ENCODE results near the gene CCR3.

Gene CCR3

GRCh38 chr3:46200790-46201189 is 41.5 kb upstream of the CCR3 start:
- Histone ChIP-seq H3K4me2 (ENCODE audit: insufficient read depth, low read length) (no peak overlapping the region), H3K36me3 (ENCODE audit: insufficient read depth, low read length) (no peaks in the 10 kb centered on the region), H3K9ac (ENCODE audit: low read depth, low read length) (no peak overlapping the region), H3K27me3 (ENCODE audit: insufficient read depth, low read length, poor library complexity) (no peaks in the 10 kb centered on the region), H3K4me3 (ENCODE audit: low read depth in 1 of 2, low read length in 2 of 2) (no peak overlapping the region), H3K4me1 (ENCODE audit: insufficient read depth, low read length) (0 out of 2 replicates have a peak, but pooled peaks cover 2% of the 10 kb centered on the region), H3K79me2 (ENCODE audit: insufficient read depth, low read length) (no peaks in the 10 kb centered on the region), H4K20me1 (ENCODE audit: insufficient read depth, low read length) (no peaks in the 10 kb centered on the region), H3K9me3 (ENCODE audit: insufficient read depth, low read length, severe bottlenecking) (no peaks in the 10 kb centered on the region), H2AFZ (ENCODE audit: low read depth, low read length) (no peak overlapping the region), H3K27ac (ENCODE audit: low read length) (no peak overlapping the region)
- DNase-seq (no peak), ATAC-seq (ENCODE audit: insufficient read depth, low read depth) (no peak)
- TF ChIP-seq, protein P1, sequence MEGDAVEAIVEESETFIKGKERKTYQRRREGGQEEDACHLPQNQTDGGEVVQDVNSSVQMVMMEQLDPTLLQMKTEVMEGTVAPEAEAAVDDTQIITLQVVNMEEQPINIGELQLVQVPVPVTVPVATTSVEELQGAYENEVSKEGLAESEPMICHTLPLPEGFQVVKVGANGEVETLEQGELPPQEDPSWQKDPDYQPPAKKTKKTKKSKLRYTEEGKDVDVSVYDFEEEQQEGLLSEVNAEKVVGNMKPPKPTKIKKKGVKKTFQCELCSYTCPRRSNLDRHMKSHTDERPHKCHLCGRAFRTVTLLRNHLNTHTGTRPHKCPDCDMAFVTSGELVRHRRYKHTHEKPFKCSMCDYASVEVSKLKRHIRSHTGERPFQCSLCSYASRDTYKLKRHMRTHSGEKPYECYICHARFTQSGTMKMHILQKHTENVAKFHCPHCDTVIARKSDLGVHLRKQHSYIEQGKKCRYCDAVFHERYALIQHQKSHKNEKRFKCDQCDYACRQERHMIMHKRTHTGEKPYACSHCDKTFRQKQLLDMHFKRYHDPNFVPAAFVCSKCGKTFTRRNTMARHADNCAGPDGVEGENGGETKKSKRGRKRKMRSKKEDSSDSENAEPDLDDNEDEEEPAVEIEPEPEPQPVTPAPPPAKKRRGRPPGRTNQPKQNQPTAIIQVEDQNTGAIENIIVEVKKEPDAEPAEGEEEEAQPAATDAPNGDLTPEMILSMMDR (IDR thresholded peaks at IDR 0.05; ENCODE audit: borderline replicate concordance, extremely low read depth, low read length, poor library complexity, severe bottlenecking): no peak
- no peak for TF ChIP-seq EZH2 (IDR thresholded peaks at IDR 0.05; ENCODE audit: borderline replicate concordance, low read depth, low read length, severe bottlenecking)

DNA sequence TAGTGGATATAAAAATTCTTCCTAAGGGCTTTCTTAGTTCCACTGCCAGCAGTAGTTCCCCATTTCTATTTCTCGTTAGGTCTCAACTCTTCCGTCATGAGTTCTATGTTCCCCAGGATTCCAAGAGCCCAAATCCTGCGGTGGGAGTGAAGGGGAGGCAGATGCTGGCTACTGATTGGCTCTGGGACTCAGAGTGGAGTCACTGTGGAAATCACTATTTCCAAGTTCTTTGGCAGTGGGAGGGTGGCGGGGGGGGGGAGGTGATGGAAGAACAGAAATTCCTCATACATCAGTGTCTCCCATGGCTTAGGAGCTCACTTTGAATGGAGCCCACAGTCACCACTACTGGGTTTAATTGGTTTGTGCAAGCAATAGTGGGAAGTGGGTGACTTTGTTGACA is 39.7 kb upstream of the CCR3 start:
- no peak for TF ChIP-seq EZH2 (IDR thresholded peaks at IDR 0.05; ENCODE audit: borderline replicate concordance, low read depth, low read length, severe bottlenecking)
- TF ChIP-seq, protein P1 (IDR thresholded peaks at IDR 0.05; ENCODE audit: borderline replicate concordance, extremely low read depth, low read length, poor library complexity, severe bottlenecking): no peak
- ATAC-seq (ENCODE audit: insufficient read depth, low read depth): no peak
- Histone ChIP-seq H3K27ac (ENCODE audit: low read length) (no peak overlapping the region), H3K9me3 (ENCODE audit: insufficient read depth, low read length, severe bottlenecking) (no peaks in the 10 kb centered on the region), H3K4me1 (ENCODE audit: insufficient read depth, low read length) (0 out of 2 replicates have a peak, but pooled peaks cover 2% of the 10 kb centered on the region), H3K79me2 (ENCODE audit: insufficient read depth, low read length) (no peaks in the 10 kb centered on the region), H2AFZ (ENCODE audit: low read depth, low read length) (no peak overlapping the region), H3K27me3 (ENCODE audit: insufficient read depth, low read length, poor library complexity) (no peaks in the 10 kb centered on the region), H3K4me3 (ENCODE audit: low read depth in 1 of 2, low read length in 2 of 2) (no peak overlapping the region), H3K9ac (ENCODE audit: low read depth, low read length) (no peak overlapping the region), H4K20me1 (ENCODE audit: insufficient read depth, low read length) (no peaks in the 10 kb centered on the region), H3K36me3 (ENCODE audit: insufficient read depth, low read length) (no peaks in the 10 kb centered on the region), H3K4me2 (ENCODE audit: insufficient read depth, low read length) (no peak overlapping the region)
- no peak for DNase-seq

- Histone ChIP-seq H3K9ac (ENCODE audit: low read depth, low read length) (no peak overlapping the region), H3K27me3 (ENCODE audit: insufficient read depth, low read length, poor library complexity) (no peaks in the 10 kb centered on the region), H3K4me3 (ENCODE audit: low read depth in 1 of 2, low read length in 2 of 2) (no peak overlapping the region), H3K9me3 (ENCODE audit: insufficient read depth, low read length, severe bottlenecking) (no peaks in the 10 kb centered on the region), H2AFZ (ENCODE audit: low read depth, low read length) (no peak overlapping the region), H3K36me3 (ENCODE audit: insufficient read depth, low read length) (no peaks in the 10 kb centered on the region), H3K4me1 (ENCODE audit: insufficient read depth, low read length) (peaks cover 13% of the 10 kb centered on the region), H3K4me2 (ENCODE audit: insufficient read depth, low read length) (no peak overlapping the region), H4K20me1 (ENCODE audit: insufficient read depth, low read length) (no peaks in the 10 kb centered on the region), H3K79me2 (ENCODE audit: insufficient read depth, low read length) (no peaks in the 10 kb centered on the region), H3K27ac (ENCODE audit: low read length) (no peak overlapping the region)
- TF ChIP-seq, protein P1 (IDR thresholded peaks at IDR 0.05; ENCODE audit: borderline replicate concordance, extremely low read depth, low read length, poor library complexity, severe bottlenecking): no peak
- no peak for TF ChIP-seq EZH2 (IDR thresholded peaks at IDR 0.05; ENCODE audit: borderline replicate concordance, low read depth, low read length, severe bottlenecking)
- DNase-seq (no peak), ATAC-seq (ENCODE audit: insufficient read depth, low read depth) (no peak)
Measured at GRCh38 chr3:46203681-46204080, 38.6 kb upstream of the CCR3 start.

Data from DND-41 (cell line).